Right lobe of liver (tissue), 6 donors: ENCODE results near the gene PLXNA4. TPM values are rescaled to one million over a fixed set of nuclear protein-coding genes. Genes with fewer than 3 reads are reported as not detected.

ENCODE experiments used
- ATAC-seq, 4 donors: fragments of 200-7000 bp; cut with Tn5 transposase; one replicate each; pipeline ENCODE4 v1.9.1; 2020; ENCODE audit warnings: mild to moderate bottlenecking in 4 of 4, moderate library complexity in 4 of 4
- DNase-seq, 3 donors: peaks; one replicate each; pipeline ENCODE4 v3.0.0-alpha.2; 2020
- H3K27ac ChIP-seq, 3 donors: fragments of 200-600 bp; one replicate each; pipeline ENCODE4 v1.8.0; 2022
- H3K27me3 ChIP-seq, 2 donors: fragments of 200-600 bp; one replicate each; pipeline ENCODE4 v1.8.0; 2022
- H3K36me3 ChIP-seq, 4 donors: fragments of 200-600 bp; sonication (generic) in 1 of 4; one replicate each; pipeline versions ENCODE4 v1.5.1 to v1.8.0; 2017 to 2022; ENCODE audit warnings: control low read depth in 1 of 4
- H3K4me1 ChIP-seq, 4 donors: fragments of 200-600 bp; sonication (generic) in 1 of 4; one replicate each; pipeline versions ENCODE4 v1.5.1 to v1.8.0; 2017 to 2022; ENCODE audit warnings: control low read depth in 1 of 4
- H3K4me3 ChIP-seq, 3 donors: fragments of 200-600 bp; one replicate each; pipeline ENCODE4 v1.8.0; 2022
- H3K9me3 ChIP-seq, 4 donors: fragments of 200-600 bp; sonication (generic) in 1 of 4; one replicate each; pipeline versions ENCODE4 v1.5.1 to v1.8.0; 2017 to 2022; ENCODE audit warnings: control low read depth in 1 of 4
- POLR2A ChIP-seq: fragments of 450-650 bp; IDR thresholded peaks from one replicate; pipeline ENCODE4 v1.6.1; 2017; ENCODE audit warnings: antibody characterized with exemption, mild to moderate bottlenecking
- WGBS: methylation state at CpG from one replicate; pipeline ENCODE4 v1.1.6; 2018; ENCODE audit warnings: low coverage, low lambda C conversion rate; ENCODE audit not compliant: insufficient coverage; ENCODE audit errors: missing lambda C conversion rate; 5-methylcytosine and 5-hydroxymethylcytosine counted together
- intact Hi-C, 2 donors: fragments of 100-400 bp; cut with DNase I; formaldehyde crosslinking; loops; one replicate each; pipeline versions ENCODE4 v1.11.2 to v1.14.1; 2022
- total RNA-seq, 6 experiments: library from RNA; depleted of rRNA in 2 of 6; stranded (reverse); fragments of >200 nt in 2 of 6; fragmentation: NEBNext Ultra II Directional in 3 of 6; extraction: Animal tissue kit (Norgen Biotek cat#: 25700) in 3 of 6; gene quantifications; one replicate each; pipeline versions ENCODE4 v1.1.0 to v1.2.4, GENCODE V29; 2016 to 2023
- TF ChIP-seq, protein P1 (sequence below), 4 donors: fragments of 200-600 bp in 3 of 4; fragments of 450-650 bp in 1 of 4; IDR thresholded peaks; one replicate each; pipeline versions ENCODE4 v1.5.1 to v1.8.0; 2016 to 2022; ENCODE audit warnings: antibody characterized with exemption in 4 of 4, mild to moderate bottlenecking in 2 of 4
- donor health status: DM: no; HTN: yes; CAD: no.
- donor health status: DM: no; HTN: no; CAD: no.
- donor health status: DM: no; HTN: no; CAD: no.
- donor health status: DM: no; HTN: yes; CAD: no.
- donor health status: DM: no; HTN: yes; CAD: no.

Gene PLXNA4
- total RNA-seq, 6 experiments from 2014 or later, result 0.17 to 0.90 (median 0.30) TPM

DNA sequence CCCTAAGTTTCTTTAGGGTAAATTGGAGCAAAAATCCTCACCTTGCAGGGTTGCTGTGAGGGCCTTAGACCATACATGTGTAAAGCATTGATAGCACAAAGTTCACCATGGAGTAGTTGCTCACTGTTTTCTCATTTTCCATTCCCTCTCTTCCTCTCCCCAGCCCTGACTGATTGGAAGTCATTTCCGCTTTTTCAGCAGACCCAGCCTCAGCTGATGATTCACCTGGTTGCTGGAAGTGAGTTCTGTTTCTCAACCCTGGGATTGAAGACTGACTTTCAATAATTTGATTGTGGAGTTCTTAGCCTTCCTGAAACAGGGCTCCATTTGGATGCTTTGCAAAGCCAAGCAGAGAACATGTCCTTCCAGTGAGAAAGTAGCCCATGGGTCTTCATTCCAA lies 107.0 kb downstream of the PLXNA4 start:
- no peak overlapping the region for H3K4me3 ChIP-seq
- no peaks in the 10 kb centered on the region for H3K27me3 ChIP-seq
- no peaks in the 10 kb centered on the region for H3K9me3 ChIP-seq
- H3K27ac ChIP-seq, result no peak overlapping the region
- TF ChIP-seq, protein P1, sequence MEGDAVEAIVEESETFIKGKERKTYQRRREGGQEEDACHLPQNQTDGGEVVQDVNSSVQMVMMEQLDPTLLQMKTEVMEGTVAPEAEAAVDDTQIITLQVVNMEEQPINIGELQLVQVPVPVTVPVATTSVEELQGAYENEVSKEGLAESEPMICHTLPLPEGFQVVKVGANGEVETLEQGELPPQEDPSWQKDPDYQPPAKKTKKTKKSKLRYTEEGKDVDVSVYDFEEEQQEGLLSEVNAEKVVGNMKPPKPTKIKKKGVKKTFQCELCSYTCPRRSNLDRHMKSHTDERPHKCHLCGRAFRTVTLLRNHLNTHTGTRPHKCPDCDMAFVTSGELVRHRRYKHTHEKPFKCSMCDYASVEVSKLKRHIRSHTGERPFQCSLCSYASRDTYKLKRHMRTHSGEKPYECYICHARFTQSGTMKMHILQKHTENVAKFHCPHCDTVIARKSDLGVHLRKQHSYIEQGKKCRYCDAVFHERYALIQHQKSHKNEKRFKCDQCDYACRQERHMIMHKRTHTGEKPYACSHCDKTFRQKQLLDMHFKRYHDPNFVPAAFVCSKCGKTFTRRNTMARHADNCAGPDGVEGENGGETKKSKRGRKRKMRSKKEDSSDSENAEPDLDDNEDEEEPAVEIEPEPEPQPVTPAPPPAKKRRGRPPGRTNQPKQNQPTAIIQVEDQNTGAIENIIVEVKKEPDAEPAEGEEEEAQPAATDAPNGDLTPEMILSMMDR (IDR thresholded peaks at IDR 0.05), result no peak
- no peak for TF ChIP-seq POLR2A
- DNase-seq (no peak), ATAC-seq (no peak)
- intact Hi-C loops, result no loop called here
- H3K4me1 ChIP-seq, result no peaks in the 10 kb centered on the region
- no peaks in the 10 kb centered on the region for H3K36me3 ChIP-seq
- WGBS, result 25% methylated on average over 1 of the region's 1 CpG

DNA sequence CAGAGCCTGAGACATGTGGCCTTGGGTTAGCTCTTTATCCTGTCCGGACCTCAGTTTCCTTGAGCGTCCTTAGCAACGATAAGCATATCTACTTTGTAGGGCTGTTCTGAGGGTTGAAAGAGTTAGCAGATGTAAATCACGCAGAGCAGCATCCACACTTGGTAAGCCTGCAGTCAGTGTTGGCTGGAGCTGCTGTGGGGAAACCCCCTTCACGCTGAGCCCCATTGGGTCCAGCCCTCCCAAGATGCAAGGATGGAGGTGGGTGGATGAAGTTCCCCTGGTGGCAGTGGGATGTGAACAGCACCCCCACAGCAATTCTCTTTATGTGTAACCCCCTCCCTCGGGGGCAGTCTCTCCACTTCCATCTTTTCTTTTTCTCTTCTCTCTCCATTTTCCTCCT lies 109.9 kb downstream of the PLXNA4 start:
- DNase-seq, result no peak
- Histone ChIP-seq H3K4me1 (no peaks in the 10 kb centered on the region), H3K27me3 (no peaks in the 10 kb centered on the region), H3K4me3 (no peak overlapping the region), H3K27ac (no peak overlapping the region), H3K36me3 (no peaks in the 10 kb centered on the region), H3K9me3 (no peaks in the 10 kb centered on the region)
- WGBS, result 76% methylated on average over 2 of the region's 6 CpGs
- intact Hi-C loops, result no loop called here
- ATAC-seq, result no peak
- TF ChIP-seq, protein P1 (IDR thresholded peaks at IDR 0.05), result no peak
- TF ChIP-seq POLR2A, result no peak

GRCh38 chr7:132465516-132465915 lies 110.8 kb downstream of the PLXNA4 start:
- TF ChIP-seq, protein P1 (IDR thresholded peaks at IDR 0.05), result no peak
- TF ChIP-seq POLR2A, result no peak
- 38% methylated on average over 4 of the region's 4 CpGs for WGBS

GRCh38 chr7:132464740-132465139 lies 111.5 kb downstream of the PLXNA4 start:
- Histone ChIP-seq H3K36me3 (no peaks in the 10 kb centered on the region), H3K27me3 (no peaks in the 10 kb centered on the region), H3K4me3 (no peak overlapping the region), H3K9me3 (no peaks in the 10 kb centered on the region), H3K4me1 (no peaks in the 10 kb centered on the region), H3K27ac (no peak overlapping the region)
- intact Hi-C loops, result no loop called here
- WGBS, result 0% methylated on average over 1 of the region's 4 CpGs
- no peak for DNase-seq
- no peak for ATAC-seq
- no peak for TF ChIP-seq POLR2A
- TF ChIP-seq, protein P1 (IDR thresholded peaks at IDR 0.05), result no peak

More at GRCh38 chr7:132465516-132465915, 110.8 kb downstream of the PLXNA4 start:
- Histone ChIP-seq H3K27me3 (no peaks in the 10 kb centered on the region), H3K27ac (no peak overlapping the region), H3K4me3 (no peak overlapping the region), H3K4me1 (no peaks in the 10 kb centered on the region), H3K9me3 (no peaks in the 10 kb centered on the region), H3K36me3 (no peaks in the 10 kb centered on the region)
- DNase-seq (no peak), ATAC-seq (no peak)
- intact Hi-C loops, result no loop called here

DNA sequence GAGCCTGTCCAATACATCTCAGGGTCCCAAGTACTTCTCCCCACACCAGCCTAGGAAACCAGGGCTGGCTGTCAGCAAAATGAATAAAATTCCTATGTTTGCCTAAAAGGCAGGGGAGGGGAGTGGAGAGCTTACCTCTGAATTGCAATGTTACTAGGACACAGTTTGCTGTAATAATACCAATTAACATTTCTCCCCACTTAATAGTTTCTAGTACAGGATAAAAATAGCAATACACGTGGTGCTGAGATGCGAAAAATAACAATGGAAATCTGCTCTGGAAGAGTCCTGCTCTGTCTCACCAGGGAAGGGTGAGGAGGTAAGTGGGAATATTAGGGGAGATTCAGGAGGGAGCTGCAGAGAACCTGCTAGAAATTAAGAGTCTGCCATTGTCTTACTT lies 112.3 kb downstream of the PLXNA4 start:
- no peaks in the 10 kb centered on the region for H3K36me3 ChIP-seq
- ATAC-seq (no peak), DNase-seq (no peak)
- H3K4me1 ChIP-seq, result no peaks in the 10 kb centered on the region
- 41% methylated on average over 2 of the region's 2 CpGs for WGBS
- intact Hi-C loops, result no loop called here
- H3K27me3 ChIP-seq, result no peaks in the 10 kb centered on the region
- no peak overlapping the region for H3K4me3 ChIP-seq
- no peak overlapping the region for H3K27ac ChIP-seq
- TF ChIP-seq POLR2A, result no peak
- TF ChIP-seq, protein P1 (IDR thresholded peaks at IDR 0.05), result no peak
- no peaks in the 10 kb centered on the region for H3K9me3 ChIP-seq
